HG03571 (cell line): ENCODE measurements around the gene TRIM47.
"Not testable (repeated sequence)": the region's sequence is repeated elsewhere in the genome, so short reads cannot be mapped to it uniquely, and the experiment has no call there.

ENCODE experiments used
- ATAC-seq: cut with Tn5 transposase; IDR thresholded peaks from one replicate; pipeline ENCODE4 v1.9.1; 2021; ENCODE audit not compliant: unreplicated experiment

The TRIM47 gene

DNA sequence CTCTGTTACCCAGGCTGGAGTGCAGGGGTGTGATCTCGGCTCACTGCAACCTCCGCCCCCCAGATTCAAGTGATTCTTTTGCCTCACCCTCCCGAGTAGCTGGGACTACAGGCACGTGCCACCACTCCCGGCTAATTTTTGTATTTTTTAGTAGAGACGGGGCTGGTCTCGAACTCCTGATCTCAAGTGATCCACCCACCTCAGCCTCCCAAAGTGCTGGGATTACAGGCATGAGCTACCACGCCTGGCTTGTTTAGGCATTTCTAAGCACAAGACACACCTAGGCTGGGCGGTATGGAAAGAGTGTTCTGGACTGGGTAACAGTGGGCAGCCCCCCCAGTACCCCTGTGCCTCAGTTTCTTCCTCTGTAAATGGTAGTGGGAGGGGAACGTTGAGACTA, 8.2 kb downstream of the TRIM47 start:
- ATAC-seq: not testable (repeated sequence)

DNA sequence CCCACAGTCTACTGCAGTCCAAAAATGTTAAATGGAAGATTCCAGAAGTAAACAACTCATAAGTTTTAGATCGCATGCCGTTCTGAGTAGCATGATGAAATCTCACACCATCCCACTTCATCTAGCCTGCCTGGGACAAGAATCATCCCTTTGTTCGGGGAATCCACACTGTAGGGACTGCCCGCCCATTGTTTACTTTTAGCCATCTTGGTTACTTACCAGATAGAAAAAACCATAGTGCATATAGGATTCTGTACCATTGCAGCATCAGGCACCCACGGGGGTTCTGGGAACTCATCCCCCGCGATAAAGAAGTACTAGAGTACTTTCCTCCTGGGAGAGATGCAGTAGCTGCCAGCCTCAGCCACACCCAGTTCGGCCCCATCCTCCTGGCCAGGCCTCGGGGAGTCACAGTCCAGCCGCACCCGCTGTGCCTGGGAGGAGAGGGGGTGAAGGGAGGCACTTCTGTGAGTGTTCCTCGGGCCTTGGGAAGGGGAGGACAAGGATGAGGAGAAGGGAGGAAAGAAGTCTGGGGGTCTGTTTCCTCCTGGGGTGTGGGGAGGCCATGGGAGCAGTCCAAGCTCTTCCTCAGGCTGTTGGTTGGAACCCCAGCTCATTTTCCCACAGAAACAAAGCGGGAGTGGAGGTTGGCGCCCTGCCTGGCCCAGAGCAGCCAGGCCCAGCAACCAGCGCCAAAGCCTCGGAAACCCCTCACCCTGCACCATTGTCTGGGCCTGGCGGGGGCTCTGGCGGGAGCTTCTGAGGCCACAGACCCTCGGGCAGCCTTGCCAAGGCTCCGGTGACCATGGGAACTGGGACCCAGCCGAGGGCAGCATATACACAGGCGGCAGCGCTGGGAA, 8.9 kb downstream of the TRIM47 start:
- no peak for ATAC-seq

- ATAC-seq: not testable (repeated sequence)
Observed at GRCh38 chr17:75868730-75869281, 9.6 kb downstream of the TRIM47 start.

DNA sequence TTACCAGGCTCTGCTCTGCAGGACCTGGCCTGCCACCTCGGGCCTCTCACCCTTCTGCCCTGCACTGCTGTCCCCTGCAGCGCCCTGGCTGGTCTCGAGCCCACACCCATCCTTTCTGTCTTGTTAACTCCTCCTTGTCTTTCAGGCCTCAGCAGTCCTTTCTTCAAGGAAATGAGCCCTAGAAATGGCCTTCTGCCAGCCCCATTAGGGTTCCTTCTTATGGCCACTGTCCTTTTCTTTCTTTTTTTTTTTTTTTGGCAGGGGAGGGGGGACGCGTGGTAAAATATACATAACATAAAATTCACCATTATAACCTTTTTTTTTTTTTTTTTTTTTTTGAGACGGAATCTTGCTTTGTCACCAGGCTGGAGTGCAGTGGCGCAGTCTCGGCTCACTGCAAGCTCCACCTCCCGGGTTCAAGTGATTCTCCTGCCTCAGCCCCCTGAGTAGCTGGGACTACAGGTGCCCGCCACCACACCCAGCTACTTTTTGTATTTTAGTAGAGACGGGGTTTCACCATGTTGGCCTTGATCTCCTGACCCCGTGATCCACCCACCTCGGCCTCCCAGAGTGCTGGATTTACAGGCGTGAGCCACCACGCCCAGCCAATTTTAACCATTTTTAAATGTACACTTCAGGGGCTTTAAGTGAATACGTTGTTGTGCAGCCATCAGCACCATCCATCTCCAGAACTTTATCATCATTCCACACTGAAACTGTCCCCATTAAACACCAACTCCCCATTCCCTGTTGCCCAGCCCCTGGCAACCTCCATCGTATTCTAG, 12.8 kb downstream of the TRIM47 start:
- not testable (repeated sequence) for ATAC-seq

- ATAC-seq: not testable (repeated sequence)
Observed at GRCh38 chr17:75864887-75865286, 13.5 kb downstream of the TRIM47 start.

- ATAC-seq: peak; percentile 81
Observed at GRCh38 chr17:75864448-75864871, 13.9 kb downstream of the TRIM47 start.

- ATAC-seq: no peak
Observed at GRCh38 chr17:75861927-75862317, 16.5 kb downstream of the TRIM47 start.

- ATAC-seq: not testable (repeated sequence)
Observed at GRCh38 chr17:75859358-75859757, 19.0 kb downstream of the TRIM47 start.

DNA sequence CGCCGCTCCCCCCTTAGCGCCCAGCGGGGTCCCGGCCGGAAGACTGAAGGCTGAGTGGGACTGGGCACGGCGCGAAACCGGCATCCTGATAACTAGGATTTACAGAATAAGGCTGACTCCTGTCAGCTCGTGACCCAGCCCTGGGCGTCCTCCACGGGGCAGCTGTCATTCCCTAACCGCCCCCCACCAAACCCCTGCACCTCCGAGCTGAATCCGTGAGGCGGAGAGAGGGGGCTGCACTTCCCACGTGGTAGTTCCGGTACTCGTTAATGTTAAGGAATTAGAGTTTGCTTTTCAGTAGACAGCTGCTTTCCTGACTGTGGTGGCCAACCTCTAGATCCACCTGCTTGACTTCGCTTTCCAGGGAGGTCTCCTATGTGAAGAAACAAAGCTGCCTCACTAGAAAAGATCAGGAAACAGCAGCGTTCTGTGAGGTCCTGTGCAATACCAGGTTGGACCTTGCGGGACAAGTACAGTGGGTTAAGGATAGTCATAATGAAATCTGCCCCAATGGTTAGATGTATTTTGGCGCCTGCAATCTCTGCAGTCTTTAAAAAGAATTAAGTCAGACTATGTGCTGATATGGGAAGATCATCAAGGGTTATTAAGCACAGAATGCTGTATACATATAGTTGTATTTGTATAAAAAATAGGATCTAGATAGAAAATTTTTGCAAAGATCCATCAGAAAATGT, 22.2 kb downstream of the TRIM47 start:
- no peak for ATAC-seq

DNA sequence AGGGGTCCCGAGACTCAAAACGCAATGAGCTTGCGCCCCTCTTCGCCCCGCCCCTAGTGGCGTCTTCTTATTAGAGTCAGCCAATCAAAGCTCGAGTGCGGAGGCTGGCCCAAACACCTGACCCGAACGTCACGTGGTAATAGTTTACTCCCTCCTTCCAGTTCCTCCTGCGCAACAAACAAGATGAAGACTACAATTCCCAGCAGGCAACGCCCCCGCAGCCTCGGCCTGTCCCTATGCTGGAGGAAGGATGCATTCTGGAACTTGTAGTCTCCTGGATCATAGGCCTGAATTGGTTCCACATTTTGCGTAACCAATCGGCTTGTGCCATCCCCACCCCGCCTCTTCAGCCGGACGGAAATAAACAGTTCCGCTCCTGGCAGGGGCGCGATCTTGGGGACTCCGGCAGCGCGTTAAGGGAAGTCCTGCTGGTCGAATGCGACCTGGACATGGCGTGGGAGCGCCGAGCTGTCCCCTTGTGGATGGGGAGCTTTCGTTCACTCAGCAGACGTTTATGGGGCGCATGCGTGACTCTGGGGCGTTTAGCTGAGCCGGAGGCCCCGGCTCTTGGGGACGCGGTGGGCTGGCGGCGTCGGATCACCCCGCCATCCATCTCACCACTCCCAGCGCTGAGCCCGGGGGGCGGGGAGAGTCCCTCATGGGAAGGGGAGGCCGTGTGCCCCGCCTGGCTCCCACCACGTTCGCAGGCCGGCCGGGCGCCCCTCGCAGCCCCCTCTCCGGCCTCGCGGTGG, 22.9 kb downstream of the TRIM47 start, which contains the start of gene WBP2:
Gene WBP2, minus strand, starts transcription at position 26 of the 752 bp plus-strand sequence. CDS start 38 bp downstream, outside the sequence.
- ATAC-seq: peak; percentile 74

GRCh38 chr17:75854881-75855309, 23.5 kb downstream of the TRIM47 start:
- ATAC-seq: peak; percentile 0

DNA sequence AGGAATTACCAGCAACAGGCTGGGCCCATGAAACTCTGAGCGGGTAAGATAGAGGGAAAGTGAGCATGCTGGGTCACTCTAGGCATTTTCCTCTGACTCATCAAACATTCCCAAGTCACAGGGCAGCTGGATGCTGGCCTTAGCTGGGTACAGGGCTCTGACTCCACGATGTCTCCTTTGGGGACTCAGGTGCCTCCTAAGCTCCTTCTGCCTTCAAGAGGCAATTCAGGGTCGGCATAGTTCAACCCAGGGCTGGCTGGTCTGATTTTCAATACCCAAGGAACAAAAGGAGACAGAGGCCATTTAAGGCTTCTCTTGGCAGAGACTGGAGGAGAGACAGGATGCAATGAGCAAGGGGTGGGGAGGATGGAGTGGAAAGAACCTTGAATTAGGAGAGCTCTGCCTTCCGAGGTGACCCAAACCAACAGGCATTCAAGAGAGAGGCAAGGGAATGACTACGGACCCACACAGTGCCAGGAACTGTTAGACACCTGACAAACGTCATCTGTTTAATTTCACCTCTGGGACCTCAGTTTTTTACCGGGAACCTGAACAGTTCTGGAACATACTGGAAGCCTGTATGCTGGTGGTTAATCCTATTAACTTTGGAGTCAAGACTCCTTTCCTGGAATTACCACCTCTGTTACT, 24.2 kb downstream of the TRIM47 start:
- no peak for ATAC-seq

DNA sequence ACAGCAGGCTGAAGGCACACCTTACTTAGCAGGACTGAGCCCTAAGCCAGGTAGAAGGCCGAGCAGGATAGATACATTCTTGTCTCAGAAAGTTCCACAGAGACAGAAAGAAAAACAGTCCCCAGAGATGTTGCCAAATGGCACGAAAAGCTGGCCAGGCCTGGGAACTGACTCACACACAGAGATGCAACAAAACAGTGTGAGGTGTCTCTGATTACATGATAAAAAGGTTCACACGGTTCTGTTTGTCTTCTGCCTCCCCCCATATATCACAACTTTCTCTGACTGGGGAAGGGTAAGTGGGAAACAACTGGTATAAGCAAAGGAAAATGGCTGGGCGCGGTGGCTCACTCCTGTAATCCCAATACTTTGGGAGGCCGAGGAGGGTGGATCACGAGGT, 24.9 kb downstream of the TRIM47 start:
- ATAC-seq: no peak

GRCh38 chr17:75851693-75851991, 26.7 kb downstream of the TRIM47 start:
- ATAC-seq: not testable (repeated sequence)

DNA sequence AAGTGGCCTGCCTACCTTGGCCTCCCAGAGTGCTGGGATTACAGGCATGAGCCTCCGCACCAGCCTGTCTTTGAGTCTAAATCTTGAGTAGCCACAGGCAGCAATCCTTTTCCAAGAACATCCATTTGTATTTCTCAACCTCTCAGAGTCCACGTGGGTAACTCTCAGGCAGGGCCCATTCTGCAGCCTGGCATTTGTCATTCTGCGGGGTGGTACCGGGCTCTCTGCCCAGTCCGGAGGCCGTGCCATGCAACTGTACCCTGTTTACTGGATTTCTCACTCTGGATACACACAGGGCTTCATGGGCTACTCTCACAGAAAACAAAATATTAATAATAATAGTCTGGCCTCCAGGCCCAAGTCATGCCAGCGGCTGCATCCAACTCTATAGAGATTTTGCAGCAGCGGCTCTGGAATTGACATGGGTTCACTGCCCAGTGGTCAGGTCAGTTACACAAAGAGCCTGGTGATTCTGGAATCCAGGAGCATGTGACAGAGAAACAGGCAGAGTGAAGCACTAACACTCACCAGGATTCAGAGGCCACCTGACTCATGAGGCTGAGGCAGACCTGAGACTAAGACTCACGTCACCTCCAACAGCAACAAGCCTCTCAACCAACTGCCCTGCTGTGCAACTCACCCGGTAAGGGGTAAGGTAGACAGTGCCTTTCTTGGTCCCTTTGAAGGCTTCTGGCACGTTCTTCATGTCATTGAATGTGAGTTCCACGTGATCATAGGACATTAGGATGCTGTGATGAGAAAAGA, 27.3 kb downstream of the TRIM47 start:
- ATAC-seq: no peak

- ATAC-seq: no peak
Observed at GRCh38 chr17:75849724-75850123, 28.7 kb downstream of the TRIM47 start.

DNA sequence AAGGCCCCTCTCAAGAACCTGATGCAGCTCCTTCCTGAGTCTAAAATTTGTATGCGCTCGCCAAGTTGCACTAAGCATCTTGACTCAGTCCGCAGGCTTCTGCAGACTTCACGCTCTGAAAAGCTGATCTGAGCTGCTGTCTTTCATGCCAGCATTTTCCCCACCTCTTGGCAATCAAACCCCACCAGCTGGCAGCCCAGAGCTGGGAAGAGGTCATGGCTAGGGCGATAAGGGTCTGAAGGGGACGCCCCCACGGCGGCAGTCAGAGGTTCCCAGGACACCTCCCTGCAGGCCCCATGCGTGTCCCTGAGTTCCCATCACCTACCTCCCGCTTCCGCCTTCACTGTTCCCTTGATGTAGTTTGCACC, 29.1 kb downstream of the TRIM47 start:
- no peak for ATAC-seq

GRCh38 chr17:75848523-75849278, 29.7 kb downstream of the TRIM47 start:
- no peak for ATAC-seq
